ENCODE data around the gene PPP1R13B.
A peak's percentile ranks its signal among the peaks of the same experiment; 100 is the strongest.

PPP1R13B gene

GRCh38 chr14:103716091-103716801 lies 131.1 kb downstream of the PPP1R13B start:
- peak in 1 of 2 donors; percentile 11 for DNase-seq (ENCODE audit: low read depth in 1 of 2, low spot score in 1 of 2)

- DNase-seq (ENCODE audit: low read depth in 1 of 2, low spot score in 1 of 2): peak; percentile 98 to 99
Measured at GRCh38 chr14:103715052-103716000, 132.0 kb downstream of the PPP1R13B start, which contains the start of the genes XRCC3 and ZFYVE21. TSS of gene XRCC3 (minus strand) at chr14:103715451. CDS start at chr14:103711087, 4,364 bp downstream. TSS of gene ZFYVE21 (plus strand) at chr14:103715810. CDS start at chr14:103715842, 32 bp downstream.

GRCh38 chr14:103714063-103714724 lies 133.2 kb downstream of the PPP1R13B start:
- DNase-seq (ENCODE audit: low read depth in 1 of 2, low spot score in 1 of 2): no peak

- DNase-seq (ENCODE audit: low read depth in 1 of 2, low spot score in 1 of 2): no peak
Measured at GRCh38 chr14:103713304-103714062, 133.9 kb downstream of the PPP1R13B start.

GRCh38 chr14:103712633-103713247 lies 134.6 kb downstream of the PPP1R13B start:
- DNase-seq (ENCODE audit: low read depth in 1 of 2, low spot score in 1 of 2): no peak

- no peak for DNase-seq (ENCODE audit: low read depth in 1 of 2, low spot score in 1 of 2)
Measured at GRCh38 chr14:103711516-103712431, 135.6 kb downstream of the PPP1R13B start.

- DNase-seq (ENCODE audit: low read depth in 1 of 2, low spot score in 1 of 2): no peak
Measured at GRCh38 chr14:103710771-103711377, 136.5 kb downstream of the PPP1R13B start.

- DNase-seq (ENCODE audit: low read depth in 1 of 2, low spot score in 1 of 2): no peak
Measured at GRCh38 chr14:103709814-103710213, 137.6 kb downstream of the PPP1R13B start.

- DNase-seq (ENCODE audit: low read depth in 1 of 2, low spot score in 1 of 2): no peak
Measured at GRCh38 chr14:103708750-103709187, 138.6 kb downstream of the PPP1R13B start.

- no peak for DNase-seq (ENCODE audit: low read depth in 1 of 2, low spot score in 1 of 2)
Measured at GRCh38 chr14:103707329-103708263, 139.8 kb downstream of the PPP1R13B start.

GRCh38 chr14:103706551-103707328 lies 140.6 kb downstream of the PPP1R13B start:
- DNase-seq (ENCODE audit: low read depth in 1 of 2, low spot score in 1 of 2): no peak

- DNase-seq (ENCODE audit: low read depth in 1 of 2, low spot score in 1 of 2): no peak
Measured at GRCh38 chr14:103705504-103706284, 141.7 kb downstream of the PPP1R13B start.

GRCh38 chr14:103705118-103705503 lies 142.3 kb downstream of the PPP1R13B start:
- no peak for DNase-seq (ENCODE audit: low read depth in 1 of 2, low spot score in 1 of 2)

GRCh38 chr14:103704708-103705107 lies 142.7 kb downstream of the PPP1R13B start:
- DNase-seq (ENCODE audit: low read depth in 1 of 2, low spot score in 1 of 2): no peak

- no peak for DNase-seq (ENCODE audit: low read depth in 1 of 2, low spot score in 1 of 2)
Measured at GRCh38 chr14:103703433-103704385, 143.7 kb downstream of the PPP1R13B start.
